Cardiac septum (tissue), 1 donor: ENCODE data around the gene PLPPR2. TPM values are rescaled to one million over a fixed set of nuclear protein-coding genes. Genes with fewer than 3 reads are reported as not detected.
"Not testable (repeated sequence)": the region's sequence is repeated elsewhere in the genome, so short reads cannot be mapped to it uniquely, and the experiment has no call there.

Source experiments
- DNase-seq: peaks from one replicate; pipeline ENCODE4 v3.0.0-alpha.2; 2020; ENCODE audit warnings: low spot score
- intact Hi-C: fragments of 100-400 bp; cut with DNase I; formaldehyde crosslinking; loops from one replicate; pipeline ENCODE4 v1.14.0; 2022
- total RNA-seq: library from RNA; stranded (reverse); fragmentation: NEBNext Ultra II Directional; extraction: Animal tissue kit (Norgen Biotek cat#: 25700); gene quantifications from one replicate; pipeline ENCODE4 v1.2.1, GENCODE V29; 2021
- donor health status: DM: no; HTN: no; CAD: no.

Gene PLPPR2
- total RNA-seq, 1 donor from 2014 or later, result 19.3 TPM

DNA sequence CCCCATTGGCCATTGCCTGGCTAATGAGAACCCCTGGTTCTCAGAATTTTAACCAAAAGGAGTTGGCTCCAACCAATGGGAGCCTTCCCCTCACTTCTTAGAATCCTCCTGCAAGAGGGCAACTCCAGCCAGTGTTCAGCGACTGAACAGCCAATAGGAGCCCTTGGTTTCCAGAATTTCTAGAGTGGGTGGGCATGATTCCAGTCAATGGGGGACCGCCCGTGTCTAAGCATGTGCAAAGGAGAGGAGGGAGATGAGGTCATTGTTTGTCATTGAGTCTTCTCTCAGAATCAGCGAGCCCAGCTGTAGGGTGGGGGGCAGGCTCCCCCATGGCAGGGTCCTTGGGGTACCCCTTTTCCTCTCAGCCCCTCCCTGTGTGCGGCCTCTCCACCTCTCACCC lies 9.7 kb downstream of the PLPPR2 start:
- intact Hi-C loops, result no loop called here
- no peak for DNase-seq

DNA sequence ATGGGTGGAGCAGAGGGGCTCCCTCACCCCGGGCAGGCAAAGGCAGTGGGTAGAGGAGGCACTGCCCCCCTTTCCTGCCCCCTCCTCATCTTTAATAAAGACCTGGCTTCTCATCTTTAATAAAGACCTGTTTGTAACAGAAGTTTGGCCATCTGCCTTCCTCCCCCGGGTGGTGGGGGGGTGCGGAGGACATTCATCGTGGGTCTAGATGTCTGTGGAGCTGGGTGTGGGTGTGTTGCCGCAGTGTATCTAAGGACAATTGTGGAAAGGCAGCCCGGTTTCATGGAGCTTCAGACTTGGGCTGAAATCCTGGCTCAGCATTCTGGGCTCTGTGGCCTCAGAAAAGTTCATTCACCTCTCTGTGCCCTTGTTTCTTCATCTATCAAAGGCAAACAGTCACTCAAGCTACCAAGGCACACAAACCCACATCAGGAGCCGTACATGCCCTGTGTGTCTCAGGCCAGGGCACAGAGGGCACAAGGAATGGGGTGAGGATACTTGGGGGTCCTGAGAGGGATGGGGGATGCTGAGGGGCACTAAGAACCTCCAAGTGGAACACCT lies 10.4 kb downstream of the PLPPR2 start:
- intact Hi-C loops, result no loop called here
- DNase-seq, result no peak

DNA sequence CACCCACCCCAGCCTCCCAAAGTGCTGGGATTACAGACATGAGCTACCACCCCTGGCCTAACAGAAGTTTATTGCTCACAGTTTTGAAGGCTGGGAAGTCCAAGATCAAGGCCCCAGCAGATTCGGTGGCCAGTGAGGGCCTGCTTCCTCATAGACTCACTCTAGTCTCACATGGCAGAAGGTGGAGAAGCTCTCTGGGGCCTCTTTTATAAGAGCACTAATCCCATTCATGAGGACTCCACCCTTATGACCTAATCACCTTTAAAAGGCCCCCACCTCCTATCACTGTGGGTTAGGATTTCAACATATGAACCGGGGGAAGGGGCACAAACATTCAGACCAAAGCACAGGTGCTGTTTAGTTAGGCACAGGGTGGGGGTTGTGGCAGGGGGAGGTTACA lies 12.3 kb downstream of the PLPPR2 start:
- intact Hi-C loops, result no loop called here
- no peak for DNase-seq

DNA sequence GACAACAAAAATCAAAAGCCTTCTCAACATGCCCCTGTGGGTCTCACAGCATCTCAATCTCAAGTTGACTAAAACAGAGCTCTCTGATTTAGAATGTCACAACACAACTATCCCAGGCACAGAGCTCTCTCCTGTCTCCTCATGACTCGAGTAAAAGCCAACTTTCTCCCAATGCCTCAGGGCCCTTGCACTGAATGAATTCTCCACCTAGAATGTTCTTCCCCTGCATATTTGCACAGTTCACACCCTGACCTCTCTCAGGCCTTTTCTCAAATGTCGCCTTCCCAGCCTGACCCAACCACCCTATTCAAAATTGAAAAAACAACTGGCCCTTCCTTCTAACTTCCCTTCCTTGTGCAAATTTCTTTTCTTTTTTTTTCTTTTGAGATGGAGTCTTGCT lies 15.5 kb downstream of the PLPPR2 start:
- no peak for DNase-seq
- intact Hi-C loops, result no loop called here

DNA sequence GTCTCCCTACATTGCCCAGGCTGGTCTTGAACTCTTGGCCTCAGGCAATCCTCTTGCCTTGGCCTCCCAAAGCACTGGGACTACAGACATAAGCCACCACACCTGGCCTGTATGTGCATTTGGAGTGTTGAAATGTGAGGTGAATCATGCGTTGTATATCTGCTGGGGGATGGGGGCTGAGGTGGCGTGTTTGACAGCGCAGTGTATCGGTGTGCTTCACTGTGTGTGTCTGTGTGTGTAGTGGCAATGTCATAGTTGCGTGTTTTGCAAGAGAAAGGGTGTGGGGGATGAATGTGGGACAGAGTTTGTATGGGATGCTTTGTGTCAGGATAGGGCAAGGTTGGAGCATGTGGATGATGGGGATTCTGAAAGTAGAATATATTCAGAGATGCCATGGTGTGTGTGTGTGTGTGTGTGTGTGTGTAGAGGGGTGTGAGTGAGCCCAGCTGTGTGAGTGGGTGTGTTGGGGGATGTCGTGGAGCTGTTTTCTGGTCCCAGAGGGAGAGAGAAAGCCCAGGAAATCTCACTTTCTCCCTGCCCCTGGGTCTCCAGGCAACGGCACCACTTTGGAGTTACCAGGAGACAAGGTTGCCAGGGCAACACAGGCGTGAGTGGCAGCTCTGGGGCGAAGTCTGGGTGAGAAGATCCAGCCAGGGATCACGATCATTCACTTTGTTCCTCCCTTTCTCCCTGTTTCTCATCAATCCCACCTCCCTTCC lies 18.1 kb downstream of the PLPPR2 start:
- DNase-seq, result no peak
- intact Hi-C loops, result no loop called here

DNA sequence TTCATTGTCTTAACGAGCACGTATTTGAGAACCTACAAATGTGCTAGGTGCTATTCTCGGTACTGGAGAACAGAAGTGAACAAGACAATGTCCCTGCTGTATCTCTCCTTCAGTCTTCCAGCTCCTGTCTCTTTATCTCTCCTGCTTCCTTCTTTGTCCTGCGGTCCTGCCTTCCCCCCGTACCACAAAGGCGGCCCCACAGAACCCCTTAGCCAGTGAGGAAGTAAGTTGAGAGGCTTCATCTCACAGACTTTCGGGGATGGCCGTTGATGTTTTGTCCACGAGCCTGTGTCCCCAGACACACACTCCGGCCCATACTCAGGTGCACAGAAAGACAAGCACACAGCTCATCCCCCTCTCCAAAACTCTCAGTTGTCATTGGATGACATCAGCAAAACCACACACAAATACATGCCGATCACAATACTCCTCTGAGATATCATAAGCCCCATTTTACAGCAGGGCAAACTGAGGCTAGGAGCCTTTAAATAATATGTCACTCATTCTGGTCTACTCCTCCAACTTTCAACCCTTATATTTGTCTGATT lies 18.7 kb downstream of the PLPPR2 start:
- intact Hi-C loops, result no loop called here
- DNase-seq, result no peak

DNA sequence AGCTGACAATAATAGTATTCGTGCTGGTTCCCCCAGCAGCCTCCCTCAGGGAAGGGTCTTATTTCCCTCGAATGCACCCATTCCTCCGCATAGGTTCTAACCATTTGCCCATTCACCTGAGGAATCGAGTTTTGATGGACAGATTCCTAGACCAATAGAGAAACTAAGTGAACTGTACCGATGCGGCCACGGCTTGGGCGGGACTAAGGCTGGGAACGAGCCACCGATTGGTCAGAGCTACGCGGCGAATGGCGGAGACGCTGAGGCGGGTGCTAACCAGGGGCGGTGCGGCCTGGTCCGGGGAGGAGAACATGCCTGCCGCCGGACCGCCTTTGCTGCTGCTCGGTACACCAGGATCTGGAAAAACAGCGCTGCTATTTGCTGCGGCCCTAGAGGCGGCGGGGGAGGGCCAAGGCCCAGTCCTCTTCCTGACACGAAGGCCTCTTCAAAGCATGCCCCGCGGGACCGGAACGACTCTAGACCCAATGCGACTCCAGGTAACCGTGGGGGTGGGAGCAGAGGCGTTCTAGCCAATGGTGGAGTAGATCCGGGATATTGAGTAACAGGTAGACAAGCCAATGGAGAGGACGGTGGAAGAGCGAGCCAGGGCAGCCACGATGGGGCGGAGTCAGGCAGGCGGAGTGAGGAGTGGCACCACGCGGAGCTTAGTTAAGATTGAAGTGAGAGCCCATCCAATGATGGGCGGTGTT lies 19.4 kb downstream of the PLPPR2 start, which contains the start of gene SWSAP1:
Gene SWSAP1 (plus strand): TSS at position 234 of the 710 bp plus-strand sequence. CDS start 15 bp downstream, at position 249.
- peak; percentile 99 for DNase-seq
- intact Hi-C loops, result no loop called here

DNA sequence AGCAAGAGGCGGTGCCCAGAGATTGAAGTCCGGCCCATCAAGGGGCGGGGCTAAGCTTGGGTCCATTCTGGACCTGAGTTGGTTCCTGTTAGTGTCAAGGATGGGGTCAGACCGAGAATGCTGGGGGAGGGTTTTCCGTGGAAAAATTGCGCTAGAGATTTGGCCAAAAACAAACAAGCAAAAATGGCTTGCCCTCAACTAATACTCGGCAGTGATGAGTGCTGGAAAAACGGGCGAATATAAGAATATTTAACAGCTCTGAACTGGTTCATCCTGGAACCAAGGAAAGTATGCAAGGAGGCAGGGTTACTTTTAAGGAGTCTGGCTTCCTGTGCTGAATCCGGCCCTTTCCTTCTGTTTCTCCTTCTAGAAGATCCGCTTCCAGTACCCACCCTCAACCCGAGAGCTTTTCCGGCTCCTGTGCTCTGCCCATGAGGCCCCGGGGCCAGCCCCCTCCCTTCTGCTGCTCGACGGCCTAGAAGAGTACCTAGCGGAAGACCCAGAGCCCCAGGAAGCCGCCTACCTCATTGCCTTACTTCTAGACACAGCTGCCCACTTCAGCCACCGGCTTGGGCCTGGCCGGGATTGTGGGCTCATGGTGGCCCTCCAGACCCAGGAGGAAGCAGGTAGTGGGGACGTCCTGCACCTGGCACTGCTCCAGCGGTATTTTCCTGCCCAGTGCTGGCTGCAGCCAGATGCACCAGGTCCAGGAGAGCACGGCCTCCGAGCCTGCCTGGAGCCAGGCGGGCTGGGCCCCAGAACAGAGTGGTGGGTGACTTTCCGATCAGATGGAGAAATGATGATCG lies 20.1 kb downstream of the PLPPR2 start:
- intact Hi-C loops, result no loop called here
- peak; percentile 76 for DNase-seq

DNA sequence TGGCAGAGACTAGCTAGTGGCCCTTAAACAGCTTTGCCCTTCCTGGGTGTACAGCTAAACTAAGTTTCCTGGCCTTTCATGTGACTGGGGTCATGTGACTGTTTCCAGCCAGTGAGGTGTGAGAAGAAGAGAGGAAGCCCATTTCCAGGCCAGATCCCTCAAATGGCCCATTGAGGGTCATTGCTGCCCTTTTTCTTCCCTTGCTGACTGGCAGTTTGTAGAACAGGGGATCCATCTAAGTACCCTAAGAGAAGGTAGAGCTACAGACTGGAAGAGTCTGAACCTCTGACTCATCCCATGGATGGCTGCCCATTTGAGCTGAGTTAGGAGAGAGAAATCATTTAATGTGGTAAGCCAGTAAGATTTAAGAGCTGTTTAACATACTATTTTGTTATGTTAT lies 22.0 kb downstream of the PLPPR2 start:
- DNase-seq, result no peak
- intact Hi-C loops, result no loop called here

DNA sequence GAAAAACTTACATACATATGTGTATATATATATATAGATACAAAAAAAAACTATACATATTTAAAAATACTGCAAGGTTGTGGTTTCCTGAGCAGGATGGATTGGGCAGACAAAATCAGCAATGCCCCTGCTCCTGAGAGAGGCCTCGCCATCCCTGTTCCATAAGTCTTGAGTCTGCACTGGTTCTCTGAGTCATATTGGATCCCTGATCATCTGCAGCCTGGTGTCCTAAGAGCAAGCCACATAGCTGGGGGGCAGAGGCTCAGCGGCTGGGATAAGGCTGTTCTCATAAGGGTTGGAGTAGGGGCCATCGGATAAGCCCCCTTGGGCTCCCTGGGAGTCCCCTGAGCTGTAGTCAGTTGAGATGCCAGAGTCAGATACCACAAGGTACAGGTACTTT lies 22.5 kb downstream of the PLPPR2 start:
- intact Hi-C loops, result no loop called here
- DNase-seq, result no peak

DNA sequence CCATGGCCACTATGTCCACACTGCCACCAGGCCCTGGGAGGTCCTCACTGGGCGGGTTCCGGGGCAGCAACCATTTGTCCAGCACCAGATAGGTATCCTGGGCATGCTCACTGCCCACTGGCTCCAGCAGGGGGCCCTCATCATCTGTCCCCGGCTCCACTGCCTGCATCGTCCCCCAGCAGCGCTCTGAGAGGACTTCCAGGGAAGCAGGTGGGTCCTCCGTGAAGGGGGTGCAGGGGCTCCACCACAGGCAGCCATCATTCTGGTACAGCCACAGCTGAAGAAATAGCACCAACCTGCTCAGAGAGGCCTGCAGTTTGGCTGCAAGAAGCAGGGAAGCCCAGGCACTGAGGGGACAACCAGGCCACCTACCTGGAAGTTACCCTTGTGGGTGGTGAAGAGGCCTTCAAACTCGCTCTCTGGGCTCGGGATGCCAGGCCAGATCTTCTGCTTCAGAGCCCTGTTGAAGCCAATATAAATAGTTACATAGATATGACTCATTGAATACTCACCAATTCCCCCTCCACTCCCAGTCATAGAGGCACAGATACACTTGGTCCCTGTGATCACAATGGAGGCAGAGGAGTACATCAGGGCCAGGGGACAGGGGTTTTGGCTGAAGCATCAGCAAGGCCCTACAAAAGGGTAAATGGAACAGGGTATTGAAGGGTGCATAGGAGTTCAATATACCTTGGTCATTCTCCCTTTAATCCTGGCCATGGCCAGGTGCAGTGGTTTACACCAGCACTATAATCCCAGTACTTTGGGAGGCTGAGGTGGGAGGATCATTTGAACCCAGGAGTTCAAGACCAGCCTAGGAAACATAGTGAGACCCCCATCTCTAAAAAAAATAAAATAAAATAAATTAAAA lies 23.3 kb downstream of the PLPPR2 start:
- intact Hi-C loops, result no loop called here
- no peak for DNase-seq

DNA sequence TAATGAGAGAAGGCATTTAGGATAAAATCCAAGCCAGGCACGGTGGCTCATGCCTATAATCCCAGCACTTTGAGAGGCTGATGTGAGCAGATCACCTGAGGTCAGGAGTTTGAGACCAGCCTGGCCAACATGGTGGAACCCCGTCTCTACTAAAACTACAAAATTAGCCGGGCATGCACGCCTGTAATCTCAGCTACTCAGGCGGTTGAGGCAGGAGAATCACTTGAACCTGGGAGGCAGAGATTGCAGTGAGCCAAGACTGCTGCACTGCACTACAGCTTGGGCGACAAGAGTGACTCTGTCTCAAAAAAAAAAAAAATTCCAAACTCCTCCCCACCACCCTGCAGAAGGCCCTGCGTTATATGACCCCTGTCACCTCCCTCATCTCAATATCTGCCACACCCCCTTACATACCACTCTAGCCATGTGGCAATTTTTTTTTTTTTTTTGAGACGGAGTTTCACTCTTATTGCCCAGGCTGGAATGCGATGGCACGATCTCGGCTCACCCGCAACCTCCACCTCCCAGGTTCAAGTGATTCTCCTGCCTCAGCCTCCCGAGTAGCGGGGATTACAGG lies 24.1 kb downstream of the PLPPR2 start:
- intact Hi-C loops, DNase-seq: not testable (repeated sequence)

DNA sequence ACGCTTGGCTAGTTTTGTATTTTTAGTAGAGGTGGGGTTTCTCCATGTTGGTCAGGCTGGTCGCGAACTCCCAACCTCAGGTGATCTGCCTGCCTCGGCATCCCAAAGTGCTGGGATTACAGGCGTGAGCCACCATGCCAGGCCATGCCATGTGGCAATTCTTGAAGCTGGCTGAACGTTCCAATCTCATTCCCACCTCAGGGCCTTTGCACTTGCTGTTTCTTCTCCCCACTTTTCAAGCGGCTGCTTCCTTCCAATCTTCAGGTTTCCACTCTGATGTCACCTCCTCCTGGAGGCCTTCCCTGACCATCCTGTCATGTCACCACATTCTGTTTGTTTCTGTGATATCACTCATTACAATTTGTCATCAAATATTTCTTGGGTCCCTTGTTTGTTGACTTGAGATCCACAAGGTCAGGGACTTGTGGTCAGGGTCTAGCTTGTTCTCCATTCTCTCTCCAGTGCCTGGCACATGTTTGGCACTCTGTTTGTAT lies 24.7 kb downstream of the PLPPR2 start:
- no peak for DNase-seq
- intact Hi-C loops, result loop anchor here (2.0 to 5.0 kb wide), 5 partner anchors 33 to 102 kb away; partner anchors contain the start of genes CCDC159, ELAVL3, ODAD3 and PRKCSH

DNA sequence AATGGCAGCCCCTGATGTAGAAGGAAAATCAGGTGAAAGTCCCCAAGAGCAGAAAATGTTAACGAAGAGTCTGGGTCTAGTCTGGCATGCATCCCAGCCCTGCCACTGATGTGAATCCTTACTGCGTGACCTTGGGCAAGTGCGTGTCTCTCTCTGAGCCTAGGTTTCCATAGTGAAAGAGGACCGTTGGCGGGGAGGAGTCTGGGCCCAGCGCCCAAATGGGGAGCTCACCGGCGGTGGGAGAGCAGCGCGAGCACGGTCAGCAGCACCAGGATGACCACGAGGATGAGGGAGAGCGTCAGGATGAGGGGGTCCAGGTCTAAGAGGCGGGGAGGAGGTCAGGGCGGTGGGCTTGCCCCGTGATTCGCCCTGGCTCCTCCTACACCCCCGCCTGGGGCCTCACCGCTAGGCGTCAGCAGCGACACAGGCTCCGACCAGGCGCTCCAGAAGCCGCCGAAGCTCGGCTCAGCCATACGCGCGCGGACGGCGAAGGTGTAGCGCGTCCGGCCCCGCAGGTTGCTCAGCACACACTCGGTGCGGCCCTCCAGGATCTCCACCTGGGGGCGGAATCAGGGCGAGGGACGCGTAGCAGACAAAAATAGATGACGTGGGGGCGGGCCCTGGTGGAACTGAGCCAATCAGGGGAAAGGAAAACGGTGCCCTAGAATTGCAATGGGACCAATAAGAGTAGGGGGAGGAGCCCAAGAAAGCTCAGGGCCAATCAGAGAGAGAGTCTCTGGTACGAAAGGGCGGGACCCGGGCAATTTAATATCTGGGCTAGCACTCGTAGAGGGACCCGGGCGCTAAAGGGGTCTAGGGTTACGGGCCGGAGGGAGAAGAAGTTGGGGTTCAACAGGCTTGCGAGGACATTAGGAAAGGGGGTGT lies 25.7 kb downstream of the PLPPR2 start:
- peak; percentile 96 for DNase-seq
- intact Hi-C loops, result loop anchor here (2.0 to 5.0 kb wide), 5 partner anchors 34 to 101 kb away; partner anchors contain the start of genes CCDC159, ELAVL3, ODAD3 and PRKCSH

DNA sequence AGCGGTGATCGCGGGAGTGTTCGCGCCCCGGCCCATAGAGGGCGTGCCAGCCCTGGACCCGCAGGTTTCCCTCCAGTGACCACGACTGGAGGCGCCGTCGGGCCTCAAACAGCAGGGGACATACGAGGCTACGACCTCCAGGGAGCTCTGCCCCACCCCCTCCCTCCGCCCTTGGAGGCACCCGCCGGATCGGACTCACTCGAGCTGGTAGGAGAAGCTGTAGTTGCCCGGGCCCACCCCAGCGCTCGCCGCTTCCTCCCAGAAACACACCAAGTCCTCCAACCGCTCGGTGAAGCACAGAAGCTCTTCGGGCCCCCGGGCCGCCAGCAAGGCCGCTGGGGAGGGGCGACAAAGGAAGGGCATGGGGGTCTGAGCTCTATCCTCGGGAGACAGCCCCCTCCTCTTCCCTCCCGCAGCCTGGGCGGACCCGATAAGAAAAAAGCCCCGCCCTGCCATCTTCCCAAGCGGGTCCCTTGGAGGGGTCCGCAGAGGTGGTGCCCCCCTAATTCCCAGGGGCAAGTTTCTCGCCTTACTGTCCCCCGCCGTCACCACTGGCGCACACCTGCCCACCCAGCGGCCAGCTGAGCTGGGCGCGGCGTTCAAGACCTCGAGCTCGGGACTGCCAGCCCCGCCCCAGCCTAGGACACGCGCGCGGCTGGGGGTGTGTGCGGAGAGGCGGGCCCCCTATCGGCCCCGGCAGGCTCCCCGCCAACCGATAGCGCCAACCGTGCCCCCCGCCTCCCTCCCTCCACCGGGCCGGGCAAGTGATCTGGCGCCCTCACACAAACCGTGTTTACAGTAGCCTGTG lies 27.9 kb downstream of the PLPPR2 start:
- peak; percentile 85 for DNase-seq
- intact Hi-C loops, result loop anchor here (5.0 kb wide), 4 partner anchors 36 to 99 kb away; partner anchors contain the start of genes CCDC159, ELAVL3 and TMEM205

DNA sequence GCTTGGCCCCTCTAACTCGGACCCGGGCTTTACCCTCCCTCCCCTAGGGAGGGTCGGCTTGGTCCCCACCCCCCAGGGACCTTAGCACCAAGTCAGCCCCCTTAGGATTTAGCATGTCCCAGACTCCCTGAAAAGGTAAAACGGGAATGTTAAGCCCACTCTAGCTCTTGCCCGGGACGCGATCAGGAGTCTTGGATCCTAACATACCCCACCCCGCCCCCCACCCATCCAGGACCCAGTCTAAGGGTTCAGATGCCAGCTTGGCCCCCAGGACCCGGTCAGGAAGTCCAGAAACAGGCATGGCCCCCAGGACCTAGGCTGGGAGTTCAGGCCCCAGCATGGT lies 28.4 kb downstream of the PLPPR2 start:
- intact Hi-C loops, result loop anchor here (5.0 kb wide), 4 partner anchors 36 to 99 kb away; partner anchors contain the start of genes CCDC159, ELAVL3 and TMEM205
- no peak for DNase-seq
